K562 (cell line): ENCODE measurements around the gene RTL10. TPM values are rescaled to one million over a fixed set of nuclear protein-coding genes. Genes with fewer than 3 reads are reported as not detected.
A peak's percentile ranks its signal among the peaks of the same experiment; 100 is the strongest.

Source experiments
- CEBPB ChIP-seq: fragments of 450-650 bp; IDR thresholded peaks from 2 replicates; pipeline ENCODE4 v1.6.1; 2016; ENCODE audit warnings: missing genetic modification characterization, missing compliant biosample characterization
- CXXC5 ChIP-seq: fragments of 250-450 bp; sonication (Bioruptor Pico); IDR thresholded peaks from 2 replicates; pipeline ENCODE4 v1.8.0; 2022; ENCODE audit warnings: inconsistent platforms, mild to moderate bottlenecking, moderate library complexity
- GATA2 ChIP-seq: sonication (generic); formaldehyde crosslinking; IDR thresholded peaks from 2 replicates; pipeline ENCODE4 v1.4.0; 2020; ENCODE audit warnings: mild to moderate bottlenecking, missing genetic modification reagents
- HLTF ChIP-seq: fragments of 450-650 bp; IDR thresholded peaks from 2 replicates; pipeline ENCODE4 v1.6.1; 2016
- HMGXB4 ChIP-seq: sonication (generic); formaldehyde crosslinking; IDR thresholded peaks from 2 replicates; pipeline ENCODE4 v1.8.1; 2023; ENCODE audit warnings: mild to moderate bottlenecking, missing genetic modification reagents
- KLF10 ChIP-seq: fragments of 250-450 bp; sonication (Bioruptor Pico); IDR thresholded peaks from 2 replicates; pipeline ENCODE4 v1.6.1; 2021; ENCODE audit warnings: matching md5 sums
- RBM39 ChIP-seq: fragments of 200-400 bp; formaldehyde crosslinking; optimal IDR thresholded peaks from 2 replicates; pipeline ENCODE3; 2018; ENCODE audit warnings: low read depth, low read length
- TAF15 ChIP-seq: fragments of 200-400 bp; formaldehyde crosslinking; IDR thresholded peaks from 2 replicates; pipeline ENCODE4 v1.6.1; 2017; ENCODE audit warnings: mild to moderate bottlenecking, low read depth, low read length, moderate library complexity
- WHSC1 ChIP-seq: IDR thresholded peaks from one replicate; pipeline ENCODE4 v1.6.1; 2012; ENCODE audit warnings: low read length, control low read depth, inconsistent platforms
- ZBTB7A ChIP-seq: IDR thresholded peaks from 2 replicates; pipeline ENCODE4 v1.6.1; 2011; ENCODE audit warnings: low read depth, mild to moderate bottlenecking, low read length, moderate library complexity, borderline replicate concordance; ENCODE audit not compliant: control insufficient read depth
- ZKSCAN1 ChIP-seq: fragments of 150-350 bp; IDR thresholded peaks from 2 replicates; pipeline ENCODE4 v1.6.1; 2016; ENCODE audit warnings: low read depth, low read length
- ZNF584 ChIP-seq: fragments of 200-800 bp; sonication (Bioruptor generic); IDR thresholded peaks from 2 replicates; pipeline ENCODE4 v1.6.1; 2016; ENCODE audit warnings: low read depth, mild to moderate bottlenecking, missing genetic modification characterization, missing compliant biosample characterization
- ZNF639 ChIP-seq, 2 experiments: fragments of 200-800 bp in 1 of 2; sonication (Bioruptor generic) in 1 of 2; sonication (generic) in 1 of 2; formaldehyde crosslinking in 1 of 2; IDR thresholded peaks in 1 of 2; conservative IDR thresholded peaks in 1 of 2; 2 replicates each; pipeline versions ENCODE4 v1.5.0 to v1.6.1; 2016 to 2020; ENCODE audit warnings: missing compliant biosample characterization in 1 of 2, missing genetic modification characterization in 1 of 2, missing genetic modification reagents in 1 of 2
- ZNF766 ChIP-seq: fragments of 200-800 bp; sonication (Bioruptor generic); conservative IDR thresholded peaks from 2 replicates; pipeline ENCODE4 v1.6.1; 2016; ENCODE audit warnings: missing genetic modification characterization, missing compliant biosample characterization
- polyA plus RNA-seq, 8 experiments: library from polyadenylated mRNA; depleted of rRNA in 4 of 8; stranded (reverse) in 5 of 8; unstranded in 3 of 8; fragments of >200 nt; fragmentation: Nextera tagmentation in 2 of 8; fragmentation: Illumina TruSeq in 1 of 8; extraction: Ambion mirVana in 2 of 8; extraction: Trizol in 1 of 8; gene quantifications; 2 replicates each; pipeline versions ENCODE4 v1.2.1 to v1.2.3, GENCODE V29; 2011 to 2014; ENCODE audit warnings: inconsistent platforms in 1 of 8, missing spikeins in 1 of 8
- total RNA-seq, 7 experiments: library from RNA; depleted of rRNA in 6 of 7; stranded (reverse); fragments of >200 nt in 6 of 7; fragmentation: Illumina TruSeq in 2 of 7; extraction: Trizol in 2 of 7; gene quantifications; 2 replicates each; pipeline versions ENCODE4 v1.2.1 to v1.2.3, GENCODE V29; 2011 to 2021; ENCODE audit warnings: low replicate concordance in 1 of 7
- TF ChIP-seq, protein P1 (sequence below): fragments of 450-650 bp; formaldehyde crosslinking; IDR thresholded peaks from 2 replicates; pipeline ENCODE4 v1.4.0; 2022; ENCODE audit warnings: mild to moderate bottlenecking, moderate library complexity
- TF ChIP-seq, protein P2 (sequence below): fragments of 450-650 bp; IDR thresholded peaks from 2 replicates; pipeline ENCODE4 v1.6.1; 2016
- TF ChIP-seq, protein P3 (sequence below): sonication (generic); formaldehyde crosslinking; IDR thresholded peaks from 2 replicates; pipeline ENCODE4 v1.8.1; 2023; ENCODE audit warnings: mild to moderate bottlenecking, missing genetic modification reagents
- TF ChIP-seq, protein P4 (sequence below): conservative IDR thresholded peaks from 2 replicates; pipeline ENCODE4 v1.6.1; 2011; ENCODE audit warnings: low read depth, mild to moderate bottlenecking, low read length; ENCODE audit not compliant: control insufficient read depth

Gene RTL10
- total and polyA plus RNA-seq, 9 of the 15 experiments (the other 6 are each of a cell fraction or from before 2014, with no cell fraction given): 19.8 to 75.5 (median 32.5) TPM

DNA sequence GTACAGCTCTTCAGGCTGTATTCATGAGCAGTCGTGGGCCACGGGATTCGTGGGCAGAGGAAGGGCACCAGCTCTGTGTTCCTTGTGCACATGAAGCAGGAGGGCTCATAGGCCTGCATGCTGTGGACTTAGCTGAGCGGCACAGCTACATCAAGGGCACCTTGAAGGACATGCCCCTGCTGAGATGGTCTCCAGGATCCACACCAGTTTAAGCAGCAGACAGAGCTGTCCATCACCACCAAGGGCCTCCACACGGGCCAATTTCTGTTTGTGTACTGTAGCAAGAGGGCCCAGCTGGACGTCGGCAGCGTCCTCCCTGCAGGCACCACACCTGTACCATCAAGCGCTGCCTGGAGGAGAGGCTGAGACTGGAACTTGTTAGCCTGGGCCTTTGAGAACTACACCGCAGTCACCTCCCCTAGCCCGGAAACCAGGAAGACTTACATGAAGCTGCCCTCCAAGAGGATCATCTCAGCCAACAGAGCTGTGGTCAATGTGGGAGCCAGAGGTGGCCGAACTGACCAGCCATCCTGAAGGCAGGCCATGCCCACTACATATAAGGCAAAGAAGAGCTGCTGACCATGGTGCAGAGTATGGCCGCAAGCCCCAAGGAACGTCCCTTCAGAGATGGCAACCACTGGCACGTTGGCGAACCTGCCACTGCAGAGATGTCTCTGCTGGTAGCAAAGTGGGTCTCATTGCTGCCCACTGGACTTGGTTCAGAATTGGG is 32.7 kb upstream of the RTL10 start (continued):
- no peak for TF ChIP-seq RBM39
- TF ChIP-seq HMGXB4: 0 out of 2 replicates have a peak, but pooled peaks have one; percentile 50
- TF ChIP-seq ZNF766 (CRISPR knock-in tag): 0 out of 2 replicates have a peak, but pooled peaks have one; percentile 13
- TF ChIP-seq WHSC1: peak; percentile 52
- peak; percentile 24; the same call in 1 of the 2 replicates for TF ChIP-seq ZNF584
- peak; percentile 71; the same call in 1 of the 2 replicates for TF ChIP-seq CEBPB (tag)
- peak; percentile 7; the same call in 1 of the 2 replicates for TF ChIP-seq ZBTB7A
- TF ChIP-seq HLTF: no peak
- TF ChIP-seq TAF15: 0 out of 2 replicates have a peak, but pooled peaks have one; percentile 67
- TF ChIP-seq, protein P1, sequence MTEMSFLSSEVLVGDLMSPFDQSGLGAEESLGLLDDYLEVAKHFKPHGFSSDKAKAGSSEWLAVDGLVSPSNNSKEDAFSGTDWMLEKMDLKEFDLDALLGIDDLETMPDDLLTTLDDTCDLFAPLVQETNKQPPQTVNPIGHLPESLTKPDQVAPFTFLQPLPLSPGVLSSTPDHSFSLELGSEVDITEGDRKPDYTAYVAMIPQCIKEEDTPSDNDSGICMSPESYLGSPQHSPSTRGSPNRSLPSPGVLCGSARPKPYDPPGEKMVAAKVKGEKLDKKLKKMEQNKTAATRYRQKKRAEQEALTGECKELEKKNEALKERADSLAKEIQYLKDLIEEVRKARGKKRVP: no peak
- TF ChIP-seq, protein P2, sequence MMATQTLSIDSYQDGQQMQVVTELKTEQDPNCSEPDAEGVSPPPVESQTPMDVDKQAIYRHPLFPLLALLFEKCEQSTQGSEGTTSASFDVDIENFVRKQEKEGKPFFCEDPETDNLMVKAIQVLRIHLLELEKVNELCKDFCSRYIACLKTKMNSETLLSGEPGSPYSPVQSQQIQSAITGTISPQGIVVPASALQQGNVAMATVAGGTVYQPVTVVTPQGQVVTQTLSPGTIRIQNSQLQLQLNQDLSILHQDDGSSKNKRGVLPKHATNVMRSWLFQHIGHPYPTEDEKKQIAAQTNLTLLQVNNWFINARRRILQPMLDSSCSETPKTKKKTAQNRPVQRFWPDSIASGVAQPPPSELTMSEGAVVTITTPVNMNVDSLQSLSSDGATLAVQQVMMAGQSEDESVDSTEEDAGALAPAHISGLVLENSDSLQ: peak; percentile 35; the same call in 1 of the 2 replicates
- 0 out of 2 replicates have a peak, but pooled peaks have one; percentile 13 for TF ChIP-seq ZKSCAN1
- TF ChIP-seq, protein P3, sequence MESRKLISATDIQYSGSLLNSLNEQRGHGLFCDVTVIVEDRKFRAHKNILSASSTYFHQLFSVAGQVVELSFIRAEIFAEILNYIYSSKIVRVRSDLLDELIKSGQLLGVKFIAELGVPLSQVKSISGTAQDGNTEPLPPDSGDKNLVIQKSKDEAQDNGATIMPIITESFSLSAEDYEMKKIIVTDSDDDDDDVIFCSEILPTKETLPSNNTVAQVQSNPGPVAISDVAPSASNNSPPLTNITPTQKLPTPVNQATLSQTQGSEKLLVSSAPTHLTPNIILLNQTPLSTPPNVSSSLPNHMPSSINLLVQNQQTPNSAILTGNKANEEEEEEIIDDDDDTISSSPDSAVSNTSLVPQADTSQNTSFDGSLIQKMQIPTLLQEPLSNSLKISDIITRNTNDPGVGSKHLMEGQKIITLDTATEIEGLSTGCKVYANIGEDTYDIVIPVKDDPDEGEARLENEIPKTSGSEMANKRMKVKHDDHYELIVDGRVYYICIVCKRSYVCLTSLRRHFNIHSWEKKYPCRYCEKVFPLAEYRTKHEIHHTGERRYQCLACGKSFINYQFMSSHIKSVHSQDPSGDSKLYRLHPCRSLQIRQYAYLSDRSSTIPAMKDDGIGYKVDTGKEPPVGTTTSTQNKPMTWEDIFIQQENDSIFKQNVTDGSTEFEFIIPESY (CRISPR knock-in tag): no peak
- TF ChIP-seq ZNF639 (CRISPR knock-in tag; conservative IDR thresholded peaks at IDR 0.05 in 1 of 2, IDR thresholded peaks at IDR 0.05 in 1 of 2): 0 out of 4 replicates have a peak, but pooled peaks of 1 of the 2 experiments have one; percentile 13
- TF ChIP-seq, protein P4, sequence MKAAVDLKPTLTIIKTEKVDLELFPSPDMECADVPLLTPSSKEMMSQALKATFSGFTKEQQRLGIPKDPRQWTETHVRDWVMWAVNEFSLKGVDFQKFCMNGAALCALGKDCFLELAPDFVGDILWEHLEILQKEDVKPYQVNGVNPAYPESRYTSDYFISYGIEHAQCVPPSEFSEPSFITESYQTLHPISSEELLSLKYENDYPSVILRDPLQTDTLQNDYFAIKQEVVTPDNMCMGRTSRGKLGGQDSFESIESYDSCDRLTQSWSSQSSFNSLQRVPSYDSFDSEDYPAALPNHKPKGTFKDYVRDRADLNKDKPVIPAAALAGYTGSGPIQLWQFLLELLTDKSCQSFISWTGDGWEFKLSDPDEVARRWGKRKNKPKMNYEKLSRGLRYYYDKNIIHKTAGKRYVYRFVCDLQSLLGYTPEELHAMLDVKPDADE: 0 out of 2 replicates have a peak, but pooled peaks have one; percentile 38
- TF ChIP-seq CXXC5 (CRISPR knock-in tag): no peak
- TF ChIP-seq KLF10 (CRISPR knock-in tag): no peak
- no peak for TF ChIP-seq GATA2
